Right lobe of liver (tissue), 4 donors: ENCODE data around the gene ELF1.

Experiments used
- CTCF ChIP-seq, 4 donors: fragments of 200-600 bp in 3 of 4; fragments of 450-650 bp in 1 of 4; IDR thresholded peaks; one replicate each; pipeline versions ENCODE4 v1.5.1 to v1.8.0; 2016 to 2022; ENCODE audit warnings: antibody characterized with exemption in 4 of 4, mild to moderate bottlenecking in 2 of 4
- POLR2A ChIP-seq: fragments of 450-650 bp; IDR thresholded peaks from one replicate; pipeline ENCODE4 v1.6.1; 2017; ENCODE audit warnings: antibody characterized with exemption, mild to moderate bottlenecking
- donor health status: DM: no; HTN: no; CAD: no.
- donor health status: DM: no; HTN: no; CAD: no.
- donor health status: DM: no; HTN: yes; CAD: no.

- TF ChIP-seq POLR2A (no peak), CTCF (IDR thresholded peaks at IDR 0.05) (no peak)
These were observed 21.6 kb upstream of the ELF1 start for GRCh38 chr13:41040584-41041334.
